ENCODE measurements around the gene SFMBT1. TPM values are rescaled to one million over a fixed set of nuclear protein-coding genes. Genes with fewer than 3 reads are reported as not detected.

Gene SFMBT1
- total and polyA plus RNA-seq, 2 experiments from 2014 or later = 5.3 to 24.0 TPM

GRCh38 chr3:53027254-53027844 lies 18.5 kb downstream of the SFMBT1 start:
- no peaks in the 10 kb centered on the region for H3K36me3 Mint-ChIP-seq (ENCODE audit: low read depth)
- H3K4me1 ChIP-seq (ENCODE audit: insufficient read depth) = peaks cover 61% of the 10 kb centered on the region
- H3K4me3 ChIP-seq = no peak overlapping the region
- H3K9me2 ChIP-seq (ENCODE audit: insufficient read depth) = no peaks in the 10 kb centered on the region
- no peak for DNase-seq (ENCODE audit: low spot score)
- H3F3A ChIP-seq (replicated peaks; ENCODE audit: low read depth) = no peaks in the 10 kb centered on the region
- no peak for ATAC-seq
- no peaks in the 10 kb centered on the region for H4K20me1 ChIP-seq (replicated peaks; ENCODE audit: insufficient read depth)
- H3K27ac ChIP-seq (ENCODE audit: low read depth) = no peak overlapping the region
- H3K4me2 ChIP-seq = no peak overlapping the region
- peaks cover 54% of the 10 kb centered on the region for H3K79me2 ChIP-seq (replicated peaks; ENCODE audit: insufficient read depth)
- H3K27ac Mint-ChIP-seq = peak overlapping the region; percentile 25
- H3K36me3 ChIP-seq (ENCODE audit: insufficient read depth) = no peaks in the 10 kb centered on the region
- H3K4me1 Mint-ChIP-seq = peaks cover 64% of the 10 kb centered on the region
- H3K27me3 ChIP-seq (ENCODE audit: insufficient read depth) = no peaks in the 10 kb centered on the region
- H2AFZ ChIP-seq = no peak overlapping the region
- H3K9me3 Mint-ChIP-seq = no peaks in the 10 kb centered on the region
- H3K4me3 Mint-ChIP-seq = no peak overlapping the region
- peaks cover 2% of the 10 kb centered on the region for H3K27me3 Mint-ChIP-seq (ENCODE audit: insufficient read depth, low read depth, poor library complexity)
- TF ChIP-seq ZNF331 (CRISPR knock-in tag; IDR thresholded peaks at IDR 0.05; ENCODE audit: low read depth) = no peak
- TF ChIP-seq NANOG (IDR thresholded peaks at IDR 0.05; ENCODE audit: borderline replicate concordance) = no peak
- no peak for TF ChIP-seq REST (IDR thresholded peaks at IDR 0.05; ENCODE audit: unreplicated experiment)
- no peak for TF ChIP-seq JUNB (IDR thresholded peaks at IDR 0.05; ENCODE audit: unreplicated experiment)
- no peak for TF ChIP-seq EZH2phosphoT487 (IDR thresholded peaks at IDR 0.05; ENCODE audit: unreplicated experiment)
- no peak for TF ChIP-seq ETS1 (IDR thresholded peaks at IDR 0.05)
- TF ChIP-seq STAT1 (IDR thresholded peaks at IDR 0.05; ENCODE audit: unreplicated experiment) = no peak
- TF ChIP-seq CREB1 (CRISPR knock-in tag; IDR thresholded peaks at IDR 0.05; ENCODE audit: low read depth) = no peak
- TF ChIP-seq EZH2 (IDR thresholded peaks at IDR 0.05; ENCODE audit: low read depth, unreplicated experiment) = no peak
- no peak for TF ChIP-seq ZNF114 (CRISPR knock-in tag; IDR thresholded peaks at IDR 0.05)
- TF ChIP-seq ZNF462 (CRISPR knock-in tag; IDR thresholded peaks at IDR 0.05) = no peak
- TF ChIP-seq POLR2AphosphoS5 (IDR thresholded peaks at IDR 0.05; ENCODE audit: low read depth) = no peak
- no peak for TF ChIP-seq CTCF (conservative IDR thresholded peaks at IDR 0.05; ENCODE audit: low read depth in 2 of 2)

Data from GM23338 (cell line).